Retinal pigment epithelial cell (primary cell): Measurements from ENCODE around the gene ASPDH.
A peak's percentile ranks its signal among the peaks of the same experiment; 100 is the strongest.

Experiments
- DNase-seq: peaks from one replicate; pipeline ENCODE4 v3.0.0-alpha.2; 2010; ENCODE audit warnings: low read depth
- H3K4me3 ChIP-seq: 2 replicates; pipeline ENCODE4 v1.5.1; 2011; ENCODE audit warnings: mild to moderate bottlenecking, low read length, control low read depth, moderate library complexity
- TF ChIP-seq, protein P1 (sequence below): conservative IDR thresholded peaks from 2 replicates; pipeline ENCODE4 v1.5.1; 2011; ENCODE audit warnings: low read depth, low read length, control low read depth, inconsistent platforms

ASPDH gene

DNA sequence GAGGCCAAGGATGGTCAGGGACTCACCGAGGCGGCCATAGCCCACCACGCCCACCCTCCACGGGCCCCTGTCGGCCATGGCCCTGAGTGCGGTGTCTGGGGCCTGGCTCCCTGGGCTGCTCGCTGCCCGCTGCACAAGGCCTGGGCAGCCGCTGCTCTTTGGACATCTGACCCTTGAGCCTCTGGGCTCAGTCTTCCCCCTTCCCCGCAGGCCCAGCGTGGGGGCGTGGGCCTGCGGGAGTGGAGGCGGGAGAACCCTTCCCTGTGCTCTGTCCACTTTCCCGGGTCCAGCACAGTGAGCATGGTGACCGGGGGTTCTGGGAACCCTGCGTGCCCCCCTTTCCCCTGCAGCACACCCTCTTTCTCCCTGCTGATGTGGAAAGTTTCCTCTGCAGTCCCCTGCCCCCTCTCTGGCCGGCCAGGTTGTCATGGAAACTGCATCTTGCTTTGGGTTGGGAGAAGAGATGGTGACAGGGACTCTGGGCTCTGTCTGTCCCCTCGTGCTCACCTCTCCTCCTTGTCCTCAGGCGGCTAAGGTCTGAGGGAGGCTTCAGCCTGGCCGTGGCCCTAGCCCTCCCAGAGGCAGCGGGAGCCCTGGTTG is at the start of gene ASPDH:
Gene ASPDH, minus strand, starts transcription at position 168 of the 600 bp plus-strand sequence. Its CDS starts 90 bp downstream, at position 78.
- peak within 1 kb of the TSS; percentile 20 for H3K4me3 ChIP-seq
- TF ChIP-seq, protein P1, sequence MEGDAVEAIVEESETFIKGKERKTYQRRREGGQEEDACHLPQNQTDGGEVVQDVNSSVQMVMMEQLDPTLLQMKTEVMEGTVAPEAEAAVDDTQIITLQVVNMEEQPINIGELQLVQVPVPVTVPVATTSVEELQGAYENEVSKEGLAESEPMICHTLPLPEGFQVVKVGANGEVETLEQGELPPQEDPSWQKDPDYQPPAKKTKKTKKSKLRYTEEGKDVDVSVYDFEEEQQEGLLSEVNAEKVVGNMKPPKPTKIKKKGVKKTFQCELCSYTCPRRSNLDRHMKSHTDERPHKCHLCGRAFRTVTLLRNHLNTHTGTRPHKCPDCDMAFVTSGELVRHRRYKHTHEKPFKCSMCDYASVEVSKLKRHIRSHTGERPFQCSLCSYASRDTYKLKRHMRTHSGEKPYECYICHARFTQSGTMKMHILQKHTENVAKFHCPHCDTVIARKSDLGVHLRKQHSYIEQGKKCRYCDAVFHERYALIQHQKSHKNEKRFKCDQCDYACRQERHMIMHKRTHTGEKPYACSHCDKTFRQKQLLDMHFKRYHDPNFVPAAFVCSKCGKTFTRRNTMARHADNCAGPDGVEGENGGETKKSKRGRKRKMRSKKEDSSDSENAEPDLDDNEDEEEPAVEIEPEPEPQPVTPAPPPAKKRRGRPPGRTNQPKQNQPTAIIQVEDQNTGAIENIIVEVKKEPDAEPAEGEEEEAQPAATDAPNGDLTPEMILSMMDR = no peak
- no peak for DNase-seq

DNA sequence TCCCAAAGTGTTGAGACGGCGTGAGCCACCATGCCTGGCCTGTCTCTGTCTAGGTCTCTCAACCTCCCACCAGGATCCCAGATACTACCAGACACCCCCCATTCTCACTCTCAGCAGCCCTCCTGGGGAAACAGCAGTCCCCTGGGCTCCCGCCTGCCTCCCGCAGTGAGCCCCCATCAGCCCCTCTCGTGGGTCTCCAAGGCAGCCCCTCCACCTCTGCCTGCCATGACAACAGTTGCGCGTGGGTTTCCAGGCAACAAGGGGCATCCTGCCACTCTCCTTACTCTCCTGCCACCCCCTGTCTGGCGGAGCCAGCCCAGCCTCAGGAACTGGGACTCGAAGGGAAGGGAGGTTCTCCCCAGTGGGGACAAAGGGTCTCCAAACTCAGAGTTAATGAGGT is 49.3 kb upstream of the ASPDH start:
- TF ChIP-seq, protein P1 = no peak
- H3K4me3 ChIP-seq = no peak overlapping the region
- DNase-seq = no peak

DNA sequence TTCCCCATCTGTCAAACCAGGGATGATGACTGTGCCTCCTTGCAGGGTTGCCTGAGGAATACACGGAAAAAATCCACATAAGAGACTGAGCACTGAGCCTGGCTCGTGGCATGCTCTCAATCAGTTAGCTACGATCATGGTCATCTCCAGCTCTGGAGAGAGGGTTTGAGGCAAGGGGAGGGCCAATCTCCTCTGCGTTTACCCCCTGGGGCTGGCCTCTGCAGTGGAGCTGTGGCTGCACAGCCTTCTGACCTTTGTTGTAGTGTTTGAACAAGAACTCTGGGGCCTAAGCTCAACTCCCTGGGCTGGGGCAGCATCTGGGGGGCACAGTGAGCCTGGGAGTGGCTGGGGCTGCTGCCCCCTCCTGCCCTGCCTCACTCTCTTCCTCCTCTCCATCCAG is 48.6 kb upstream of the ASPDH start:
- DNase-seq = no peak
- TF ChIP-seq, protein P1 = no peak
- H3K4me3 ChIP-seq = no peak overlapping the region

- no peak for DNase-seq
- no peak overlapping the region for H3K4me3 ChIP-seq
- TF ChIP-seq, protein P1 = no peak
These were observed 45.9 kb upstream of the ASPDH start for GRCh38 chr19:50559636-50560035.

- DNase-seq = no peak
- TF ChIP-seq, protein P1 = no peak
- H3K4me3 ChIP-seq = no peak overlapping the region
These were observed 44.7 kb upstream of the ASPDH start for GRCh38 chr19:50558449-50558848.

- TF ChIP-seq, protein P1 = no peak
- H3K4me3 ChIP-seq = no peak overlapping the region
These were observed 44.3 kb upstream of the ASPDH start for GRCh38 chr19:50558039-50558438.

DNA sequence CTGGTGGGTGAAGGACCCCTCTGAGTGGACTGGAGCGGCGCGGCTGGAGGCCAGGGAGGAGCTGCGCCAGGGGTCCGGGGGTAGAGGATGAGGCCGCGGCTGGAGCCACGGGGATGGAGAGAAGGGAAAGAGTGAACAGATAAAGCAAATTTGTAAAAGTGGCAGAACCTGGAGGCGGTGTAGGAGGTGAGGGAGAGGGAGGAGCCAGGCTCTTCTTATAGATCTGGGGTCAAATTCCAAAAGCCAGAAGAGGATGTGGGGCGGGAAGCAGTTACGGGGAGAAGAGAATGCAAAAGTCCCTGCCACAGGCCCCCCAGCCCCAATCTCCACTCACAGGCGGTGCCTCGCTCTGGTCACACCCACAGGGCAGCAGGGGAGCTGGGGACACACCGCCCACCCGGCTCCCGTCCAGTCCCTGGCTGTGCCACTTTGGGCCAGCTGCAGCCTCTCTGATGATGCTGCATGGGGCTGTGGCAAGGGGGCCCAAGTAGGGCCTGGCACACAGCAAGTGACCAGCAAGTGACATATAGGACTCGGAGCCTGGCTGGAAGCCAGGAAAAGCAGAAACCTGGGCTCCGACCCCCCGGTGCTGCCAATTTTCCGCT is 43.4 kb upstream of the ASPDH start:
- no peak for DNase-seq
- TF ChIP-seq, protein P1 = no peak
- no peak overlapping the region for H3K4me3 ChIP-seq

More at GRCh38 chr19:50558039-50558438, 44.3 kb upstream of the ASPDH start:
- DNase-seq = no peak
